AG04449 (cell line): Measurements from ENCODE around the gene DOK4.

Experiments used
- CTCF ChIA-PET: fragments of 350-600 bp; formaldehyde crosslinking; extraction: SDS; loops from one replicate; lab custom pipeline; 2021; ENCODE audit warnings: antibody characterized with exemption; lab: Yijun Ruan, JAX
- POLR2A ChIA-PET: fragments of 400-600, 350-600 bp; formaldehyde crosslinking; extraction: SDS; loops from one replicate; lab custom pipeline; 2020; ENCODE audit warnings: antibody characterized with exemption, inconsistent platforms; lab: Yijun Ruan, JAX
- DNase-seq: peaks from one replicate; pipeline ENCODE4 v3.0.0-alpha.2; 2010; ENCODE audit warnings: low read depth, low spot score
- H3K4me3 ChIP-seq: 2 replicates; pipeline ENCODE4 v1.5.1; 2011; ENCODE audit warnings: low read depth, mild to moderate bottlenecking, control low read depth, low read length
- TF ChIP-seq, protein P1 (sequence below): IDR thresholded peaks from one replicate; pipeline ENCODE4 v1.5.1; 2011; ENCODE audit warnings: mild to moderate bottlenecking, moderate library complexity, low read length, control low read depth, inconsistent platforms; ENCODE audit not compliant: insufficient read depth; ENCODE audit errors: missing control alignments

DOK4 gene

DNA sequence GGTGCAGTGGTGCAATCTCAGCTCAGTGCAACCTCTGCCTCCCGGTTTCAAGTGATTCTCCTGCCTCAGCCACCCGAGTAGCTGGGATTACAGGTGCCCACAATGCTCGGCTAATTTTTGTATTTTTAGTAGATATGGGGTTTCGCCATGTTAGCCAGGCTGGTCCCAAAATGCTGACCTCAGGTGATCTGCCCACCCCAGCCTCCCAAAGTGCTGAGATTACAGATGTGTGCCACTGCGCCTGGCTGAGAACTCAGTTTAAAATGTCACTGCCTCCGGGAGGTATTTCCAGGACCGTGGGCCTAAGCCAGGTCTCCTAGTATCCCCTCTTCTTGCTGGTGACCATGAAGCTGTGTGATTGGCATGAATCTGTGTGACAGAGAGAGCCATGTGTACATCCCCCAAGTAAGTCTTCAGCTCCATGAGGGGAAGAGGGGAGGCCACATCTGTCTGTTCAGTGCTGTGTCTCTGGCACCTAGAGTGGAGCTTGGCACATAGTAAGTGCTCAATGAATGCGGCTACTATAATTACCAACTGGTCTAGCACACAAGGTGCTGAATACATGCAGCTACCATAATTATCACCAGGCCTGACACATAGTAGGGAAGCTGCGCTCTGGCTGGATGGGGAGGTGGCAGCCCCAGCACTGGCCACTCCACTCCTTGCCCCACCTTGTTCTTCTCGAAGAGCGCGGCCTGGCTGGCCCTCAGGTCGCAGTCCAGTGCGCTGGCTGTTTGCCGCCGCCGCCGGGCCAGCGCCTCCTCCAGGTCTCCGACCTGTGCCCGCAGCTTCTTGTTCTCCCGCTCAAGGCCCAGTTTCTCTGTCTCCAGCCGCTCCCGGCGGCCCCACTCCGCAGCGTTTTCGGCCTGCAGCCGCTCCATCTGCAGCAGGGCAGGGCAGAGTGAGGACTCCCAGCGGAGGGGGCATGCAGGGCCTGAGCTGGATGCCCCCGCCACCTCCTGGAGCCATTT, 31.4 kb upstream of the DOK4 start:
- no peak overlapping the region for H3K4me3 ChIP-seq
- DNase-seq: no peak
- TF ChIP-seq, protein P1, sequence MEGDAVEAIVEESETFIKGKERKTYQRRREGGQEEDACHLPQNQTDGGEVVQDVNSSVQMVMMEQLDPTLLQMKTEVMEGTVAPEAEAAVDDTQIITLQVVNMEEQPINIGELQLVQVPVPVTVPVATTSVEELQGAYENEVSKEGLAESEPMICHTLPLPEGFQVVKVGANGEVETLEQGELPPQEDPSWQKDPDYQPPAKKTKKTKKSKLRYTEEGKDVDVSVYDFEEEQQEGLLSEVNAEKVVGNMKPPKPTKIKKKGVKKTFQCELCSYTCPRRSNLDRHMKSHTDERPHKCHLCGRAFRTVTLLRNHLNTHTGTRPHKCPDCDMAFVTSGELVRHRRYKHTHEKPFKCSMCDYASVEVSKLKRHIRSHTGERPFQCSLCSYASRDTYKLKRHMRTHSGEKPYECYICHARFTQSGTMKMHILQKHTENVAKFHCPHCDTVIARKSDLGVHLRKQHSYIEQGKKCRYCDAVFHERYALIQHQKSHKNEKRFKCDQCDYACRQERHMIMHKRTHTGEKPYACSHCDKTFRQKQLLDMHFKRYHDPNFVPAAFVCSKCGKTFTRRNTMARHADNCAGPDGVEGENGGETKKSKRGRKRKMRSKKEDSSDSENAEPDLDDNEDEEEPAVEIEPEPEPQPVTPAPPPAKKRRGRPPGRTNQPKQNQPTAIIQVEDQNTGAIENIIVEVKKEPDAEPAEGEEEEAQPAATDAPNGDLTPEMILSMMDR: no peak
- POLR2A ChIA-PET: no interaction called here
- CTCF ChIA-PET: interaction anchor here (0.9 to 19.1 kb wide), 12 partner anchors 8 to 215 kb away, joined by 3 to 368 read pairs (median 30); partner anchors contain the start of genes DOK4 and POLR2C

DNA sequence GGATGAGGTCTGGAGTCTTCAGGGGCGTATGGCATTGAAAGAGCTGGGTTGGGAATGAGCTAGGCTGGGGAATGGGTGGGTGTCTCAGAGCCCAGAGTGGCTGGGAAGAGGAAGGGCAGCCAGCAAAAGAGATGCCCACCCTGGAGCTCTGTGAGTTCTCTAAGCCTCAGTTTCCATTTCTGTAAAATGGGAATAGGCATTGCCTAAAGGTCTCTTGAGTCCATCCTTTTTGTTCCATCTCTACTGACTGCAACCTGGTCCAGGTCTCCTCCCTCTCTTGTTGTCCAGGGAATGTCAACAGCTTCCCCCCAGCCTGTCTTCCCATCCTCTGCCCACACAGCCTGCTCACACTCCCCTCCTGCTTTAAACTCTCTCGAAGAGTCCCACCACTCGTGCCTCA, 30.5 kb upstream of the DOK4 start:
- ChIA-PET POLR2A (no interaction called here), CTCF (interaction anchor here (1.4 to 19.1 kb wide), 9 partner anchors 10 to 96 kb away, joined by 3 to 368 read pairs (median 29); partner anchors contain the start of genes DOK4 and POLR2C)
- H3K4me3 ChIP-seq: no peak overlapping the region
- TF ChIP-seq, protein P1: no peak
- DNase-seq: no peak

DNA sequence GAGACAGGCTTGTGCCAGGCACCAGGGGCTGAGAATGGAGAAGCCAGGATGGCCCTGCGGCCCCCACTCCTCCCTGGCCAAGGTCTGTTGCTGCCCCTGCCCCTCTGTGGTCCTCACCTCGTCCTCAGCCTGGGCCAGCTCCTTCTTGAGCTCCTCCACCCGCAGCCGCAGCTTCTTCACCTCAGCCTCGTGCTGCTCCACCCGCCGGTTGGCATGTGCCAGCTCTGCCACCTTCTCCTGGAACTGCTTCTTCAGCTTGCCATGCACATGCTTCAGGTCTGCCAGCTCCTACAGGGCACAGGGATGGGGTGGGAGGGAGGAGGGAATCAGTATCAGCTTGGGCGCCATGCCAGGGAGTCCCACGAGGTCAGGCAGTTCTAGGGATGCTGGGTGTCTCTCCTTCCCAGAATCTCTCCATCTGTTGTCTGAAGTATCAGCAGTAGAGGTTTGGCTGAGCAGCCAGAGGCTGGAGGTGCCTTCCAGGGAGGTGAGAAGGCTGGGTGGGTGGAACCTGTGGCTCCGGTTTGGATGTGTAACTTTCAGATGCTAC, 30.0 kb upstream of the DOK4 start:
- POLR2A ChIA-PET: no interaction called here
- TF ChIP-seq, protein P1: no peak
- H3K4me3 ChIP-seq: no peak overlapping the region
- no peak for DNase-seq
- CTCF ChIA-PET: interaction anchor here (1.4 to 19.1 kb wide), 6 partner anchors 11 to 96 kb away, joined by 3 to 368 read pairs (median 35); partner anchors contain the start of gene DOK4

DNA sequence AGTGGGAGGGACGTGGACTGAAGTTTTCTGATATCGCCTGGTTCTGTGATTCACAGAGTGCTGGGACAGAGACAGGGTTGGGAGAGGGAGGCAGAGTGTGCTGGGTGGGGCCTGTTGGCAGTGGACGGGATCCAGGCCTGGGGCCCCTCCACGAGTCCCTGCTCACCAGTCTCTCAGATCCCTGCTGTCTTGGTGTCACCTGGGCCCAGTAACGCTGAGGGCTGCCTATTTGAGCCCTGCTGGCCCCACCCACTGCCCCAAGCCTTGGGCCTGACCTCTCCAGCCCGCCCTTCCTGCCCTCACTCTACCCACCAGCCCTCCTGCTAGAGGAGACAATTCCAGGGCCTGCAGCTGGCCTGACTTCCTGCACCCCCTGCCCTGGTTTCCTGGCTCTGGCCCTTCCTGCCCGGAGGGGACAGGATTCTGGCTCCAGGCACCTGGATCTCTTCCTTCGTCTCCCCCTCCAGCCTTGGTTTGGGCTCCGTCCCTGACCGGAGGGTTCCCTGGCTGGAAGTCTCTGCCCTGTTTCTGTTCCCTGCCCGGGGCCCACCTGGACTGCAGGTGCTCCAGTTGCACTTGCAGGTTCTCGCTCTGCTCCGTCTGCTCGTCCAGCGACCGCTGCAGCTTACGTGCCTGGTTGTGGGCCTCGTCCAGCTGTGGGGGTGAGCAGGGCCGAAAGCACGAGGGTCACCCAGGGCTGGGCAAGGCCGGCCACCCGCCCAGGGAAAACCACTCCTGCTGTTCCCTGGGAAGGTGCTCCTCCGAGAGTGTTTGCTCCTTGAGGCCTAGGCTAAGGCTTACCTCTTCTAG, 28.7 kb upstream of the DOK4 start:
- ChIA-PET CTCF (interaction anchor here (1.1 to 19.1 kb wide), 3 partner anchors 52 to 214 kb away, joined by 3 to 368 read pairs (median 12); partner anchors contain the start of gene POLR2C), POLR2A (no interaction called here)
- DNase-seq: no peak
- TF ChIP-seq, protein P1: no peak
- no peak overlapping the region for H3K4me3 ChIP-seq

DNA sequence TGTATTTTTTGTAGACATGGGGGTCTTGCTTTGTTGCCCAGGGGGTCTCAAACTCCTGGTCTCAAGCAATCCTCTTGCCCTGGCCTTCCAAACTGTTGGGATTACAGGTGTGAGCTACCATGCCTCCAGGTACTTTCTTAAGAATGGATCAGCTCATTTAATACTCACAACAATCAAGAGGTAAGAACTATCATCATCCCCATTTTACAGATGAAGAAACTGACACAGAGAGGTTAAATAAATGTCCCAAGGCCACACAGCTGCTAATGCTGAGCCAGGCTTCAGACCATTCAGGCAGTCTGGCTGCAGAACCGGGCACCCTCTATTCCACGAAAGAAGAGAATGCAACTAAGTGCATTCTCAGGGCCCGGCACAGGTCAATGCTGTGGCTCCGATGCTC, 28.1 kb upstream of the DOK4 start:
- no peak for DNase-seq
- ChIA-PET POLR2A (no interaction called here), CTCF (interaction anchor here (1.1 to 19.1 kb wide), 6 partner anchors 8 to 213 kb away, joined by 3 to 368 read pairs (median 10); partner anchors contain the start of gene POLR2C)
- H3K4me3 ChIP-seq: no peak overlapping the region
- TF ChIP-seq, protein P1: no peak
